Measurements from ENCODE around the gene ARPIN.

ARPIN gene

DNA sequence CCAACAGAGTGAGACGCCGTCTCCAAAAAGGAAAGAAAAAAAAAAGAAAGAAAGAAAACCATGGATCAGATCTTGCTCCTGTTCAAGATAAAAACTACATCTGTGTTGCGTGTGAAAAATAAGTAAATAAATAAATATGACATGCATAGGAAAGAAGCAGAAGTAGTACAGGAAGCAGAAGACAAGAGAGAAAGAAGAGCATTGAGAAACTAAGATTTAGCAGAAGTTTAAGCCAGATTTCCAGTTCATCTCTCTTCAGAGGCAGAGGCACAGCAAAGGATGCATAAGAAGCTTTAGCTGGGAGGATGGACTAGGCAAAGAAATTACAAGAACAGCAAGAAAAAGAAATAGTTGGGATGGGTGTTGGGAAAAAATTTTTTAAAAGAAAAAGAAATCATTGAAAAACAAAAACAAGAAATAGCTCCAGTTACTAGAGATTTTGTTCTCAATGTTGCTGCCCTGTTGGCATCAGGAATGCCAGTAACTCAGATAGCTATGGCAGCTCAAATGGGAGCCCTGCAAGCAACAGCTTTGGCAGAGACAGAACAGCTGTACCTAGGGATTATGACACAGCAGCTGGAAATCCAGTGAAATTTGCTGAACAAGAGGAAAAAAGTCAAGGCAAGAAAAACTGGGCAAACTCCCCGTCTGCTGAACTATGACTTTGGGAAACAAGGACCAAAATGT is 36.2 kb downstream of the ARPIN start:
- no peak for DNase-seq (ENCODE audit: low read depth in 1 of 2, low spot score in 1 of 2)
- Histone ChIP-seq H3K27ac (replicated peaks) (peak overlapping the region; percentile 18), H3K4me3 (replicated peaks; ENCODE audit: insufficient read depth, low read length) (no peak overlapping the region), H3K27me3 (ENCODE audit: insufficient read depth, poor library complexity, severe bottlenecking) (no peaks in the 10 kb centered on the region)
- TF ChIP-seq, protein P1, sequence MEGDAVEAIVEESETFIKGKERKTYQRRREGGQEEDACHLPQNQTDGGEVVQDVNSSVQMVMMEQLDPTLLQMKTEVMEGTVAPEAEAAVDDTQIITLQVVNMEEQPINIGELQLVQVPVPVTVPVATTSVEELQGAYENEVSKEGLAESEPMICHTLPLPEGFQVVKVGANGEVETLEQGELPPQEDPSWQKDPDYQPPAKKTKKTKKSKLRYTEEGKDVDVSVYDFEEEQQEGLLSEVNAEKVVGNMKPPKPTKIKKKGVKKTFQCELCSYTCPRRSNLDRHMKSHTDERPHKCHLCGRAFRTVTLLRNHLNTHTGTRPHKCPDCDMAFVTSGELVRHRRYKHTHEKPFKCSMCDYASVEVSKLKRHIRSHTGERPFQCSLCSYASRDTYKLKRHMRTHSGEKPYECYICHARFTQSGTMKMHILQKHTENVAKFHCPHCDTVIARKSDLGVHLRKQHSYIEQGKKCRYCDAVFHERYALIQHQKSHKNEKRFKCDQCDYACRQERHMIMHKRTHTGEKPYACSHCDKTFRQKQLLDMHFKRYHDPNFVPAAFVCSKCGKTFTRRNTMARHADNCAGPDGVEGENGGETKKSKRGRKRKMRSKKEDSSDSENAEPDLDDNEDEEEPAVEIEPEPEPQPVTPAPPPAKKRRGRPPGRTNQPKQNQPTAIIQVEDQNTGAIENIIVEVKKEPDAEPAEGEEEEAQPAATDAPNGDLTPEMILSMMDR (IDR thresholded peaks at IDR 0.05; ENCODE audit: insufficient read depth, low read length), result no peak
- TF ChIP-seq SPI1 (IDR thresholded peaks at IDR 0.05; ENCODE audit: borderline replicate concordance, low read depth) (no peak), POLR2AphosphoS5 (IDR thresholded peaks at IDR 0.05; ENCODE audit: low read depth) (no peak), GABPA (IDR thresholded peaks at IDR 0.05; ENCODE audit: low read depth) (no peak)
- TF ChIP-seq, protein P2, sequence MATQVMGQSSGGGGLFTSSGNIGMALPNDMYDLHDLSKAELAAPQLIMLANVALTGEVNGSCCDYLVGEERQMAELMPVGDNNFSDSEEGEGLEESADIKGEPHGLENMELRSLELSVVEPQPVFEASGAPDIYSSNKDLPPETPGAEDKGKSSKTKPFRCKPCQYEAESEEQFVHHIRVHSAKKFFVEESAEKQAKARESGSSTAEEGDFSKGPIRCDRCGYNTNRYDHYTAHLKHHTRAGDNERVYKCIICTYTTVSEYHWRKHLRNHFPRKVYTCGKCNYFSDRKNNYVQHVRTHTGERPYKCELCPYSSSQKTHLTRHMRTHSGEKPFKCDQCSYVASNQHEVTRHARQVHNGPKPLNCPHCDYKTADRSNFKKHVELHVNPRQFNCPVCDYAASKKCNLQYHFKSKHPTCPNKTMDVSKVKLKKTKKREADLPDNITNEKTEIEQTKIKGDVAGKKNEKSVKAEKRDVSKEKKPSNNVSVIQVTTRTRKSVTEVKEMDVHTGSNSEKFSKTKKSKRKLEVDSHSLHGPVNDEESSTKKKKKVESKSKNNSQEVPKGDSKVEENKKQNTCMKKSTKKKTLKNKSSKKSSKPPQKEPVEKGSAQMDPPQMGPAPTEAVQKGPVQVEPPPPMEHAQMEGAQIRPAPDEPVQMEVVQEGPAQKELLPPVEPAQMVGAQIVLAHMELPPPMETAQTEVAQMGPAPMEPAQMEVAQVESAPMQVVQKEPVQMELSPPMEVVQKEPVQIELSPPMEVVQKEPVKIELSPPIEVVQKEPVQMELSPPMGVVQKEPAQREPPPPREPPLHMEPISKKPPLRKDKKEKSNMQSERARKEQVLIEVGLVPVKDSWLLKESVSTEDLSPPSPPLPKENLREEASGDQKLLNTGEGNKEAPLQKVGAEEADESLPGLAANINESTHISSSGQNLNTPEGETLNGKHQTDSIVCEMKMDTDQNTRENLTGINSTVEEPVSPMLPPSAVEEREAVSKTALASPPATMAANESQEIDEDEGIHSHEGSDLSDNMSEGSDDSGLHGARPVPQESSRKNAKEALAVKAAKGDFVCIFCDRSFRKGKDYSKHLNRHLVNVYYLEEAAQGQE (IDR thresholded peaks at IDR 0.05; ENCODE audit: insufficient replicate concordance, low read depth), result no peak

DNA sequence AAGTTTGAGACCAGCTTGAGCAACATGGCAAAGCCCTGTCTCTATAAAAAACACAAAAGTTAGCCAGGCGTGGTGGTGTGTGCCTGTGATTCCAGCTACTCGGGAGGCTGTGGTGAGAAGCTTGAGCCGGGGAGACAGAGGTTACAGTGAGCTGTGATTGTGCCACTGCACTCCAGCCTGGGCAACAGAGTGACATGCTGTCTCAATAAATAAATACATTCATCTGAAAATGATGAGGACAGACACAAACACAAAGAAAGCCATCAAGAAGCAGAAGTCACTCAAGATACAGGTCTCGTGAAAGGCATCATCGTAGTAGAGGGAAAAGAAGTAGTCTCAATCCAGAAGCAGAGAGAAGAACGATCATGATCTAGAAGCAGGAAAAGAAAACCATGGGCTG is 37.0 kb downstream of the ARPIN start:
- no peak overlapping the region for H3K4me3 ChIP-seq (replicated peaks; ENCODE audit: insufficient read depth, low read length)
- TF ChIP-seq GABPA (IDR thresholded peaks at IDR 0.05; ENCODE audit: low read depth) (no peak), POLR2AphosphoS5 (IDR thresholded peaks at IDR 0.05; ENCODE audit: low read depth) (no peak), SPI1 (IDR thresholded peaks at IDR 0.05; ENCODE audit: borderline replicate concordance, low read depth) (no peak)
- TF ChIP-seq, protein P1 (IDR thresholded peaks at IDR 0.05; ENCODE audit: insufficient read depth, low read length), result no peak
- TF ChIP-seq, protein P2 (IDR thresholded peaks at IDR 0.05; ENCODE audit: insufficient replicate concordance, low read depth), result no peak
- no peaks in the 10 kb centered on the region for H3K27me3 ChIP-seq (ENCODE audit: insufficient read depth, poor library complexity, severe bottlenecking)
- no peak for DNase-seq (ENCODE audit: low read depth in 1 of 2, low spot score in 1 of 2)
- H3K27ac ChIP-seq (replicated peaks), result peak overlapping the region; percentile 18; the same call in 1 of the 2 replicates

DNA sequence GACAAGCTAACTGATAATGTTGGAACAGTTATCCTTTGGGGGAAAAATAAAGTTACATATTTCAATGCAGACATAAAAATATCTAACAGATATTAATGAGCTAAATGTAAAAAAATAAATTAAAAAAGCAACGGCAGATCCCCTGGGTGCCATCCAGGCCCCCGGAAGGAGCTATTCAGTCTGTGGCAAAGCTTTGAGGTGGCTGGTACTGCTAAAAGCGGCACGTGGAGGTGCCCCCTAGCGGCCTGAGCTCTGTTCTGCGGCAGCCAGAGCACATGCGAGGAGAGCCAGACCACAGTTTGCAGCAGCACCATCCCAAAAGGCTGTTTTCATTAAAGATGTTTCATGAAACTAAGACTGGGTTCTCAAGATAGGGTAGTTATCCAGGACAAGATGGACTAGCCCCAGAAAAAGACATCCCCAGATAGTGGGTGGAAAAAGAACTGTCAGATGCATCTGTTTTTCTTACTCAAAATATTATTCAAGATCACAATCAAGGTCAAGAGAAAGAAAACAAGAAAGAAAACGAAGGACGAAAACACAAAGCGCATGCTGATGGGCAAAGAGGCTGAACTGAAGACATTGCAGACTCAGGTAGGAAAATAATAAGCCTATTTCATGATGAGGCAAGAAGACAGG is 37.7 kb downstream of the ARPIN start:
- TF ChIP-seq SPI1 (IDR thresholded peaks at IDR 0.05; ENCODE audit: borderline replicate concordance, low read depth), result no peak
- TF ChIP-seq, protein P1 (IDR thresholded peaks at IDR 0.05; ENCODE audit: insufficient read depth, low read length), result peak; percentile 94
- H3K4me3 ChIP-seq (replicated peaks; ENCODE audit: insufficient read depth, low read length), result no peak overlapping the region
- peak overlapping the region; percentile 26 for H3K27ac ChIP-seq (replicated peaks)
- DNase-seq (ENCODE audit: low read depth in 1 of 2, low spot score in 1 of 2), result peak; percentile 66 to 84
- no peaks in the 10 kb centered on the region for H3K27me3 ChIP-seq (ENCODE audit: insufficient read depth, poor library complexity, severe bottlenecking)
